Fibroblast of the aortic adventitia (primary cell): ENCODE measurements around the gene ATXN7L3. TPM values are rescaled to one million over a fixed set of nuclear protein-coding genes. Genes with fewer than 3 reads are reported as not detected.

Experiments used
- DNase-seq: peaks from one replicate; pipeline ENCODE4 v3.0.0-alpha.2; 2010; ENCODE audit warnings: low read depth
- H3K4me3 ChIP-seq: 2 replicates; pipeline ENCODE4 v1.5.1; 2011; ENCODE audit warnings: low read depth, mild to moderate bottlenecking, control low read depth, low read length, moderate library complexity
- CTCF ChIP-seq: IDR thresholded peaks from 2 replicates; pipeline ENCODE4 v1.5.1; 2011; ENCODE audit warnings: mild to moderate bottlenecking, low read length, control low read depth, inconsistent platforms; ENCODE audit not compliant: insufficient read depth
- total RNA-seq: library from RNA; depleted of rRNA; stranded (reverse); fragments of >200 nt; gene quantifications from 2 replicates; pipeline ENCODE4 v1.2.3, GENCODE V29; 2012; ENCODE audit warnings: low replicate concordance

The ATXN7L3 gene
- total RNA-seq, 1 donor: 36.6 TPM

GRCh38 chr17:44192750-44193149, 6.9 kb downstream of the ATXN7L3 start:
- DNase-seq: no peak
- H3K4me3 ChIP-seq: no peak overlapping the region
- no peak for TF ChIP-seq CTCF

GRCh38 chr17:44191941-44192496, 7.7 kb downstream of the ATXN7L3 start:
- no peak for DNase-seq
- H3K4me3 ChIP-seq: no peak overlapping the region
- no peak for TF ChIP-seq CTCF

- no peak for TF ChIP-seq CTCF
- no peak overlapping the region for H3K4me3 ChIP-seq
- DNase-seq: no peak
These were observed 8.3 kb downstream of the ATXN7L3 start for GRCh38 chr17:44191369-44191768.

- H3K4me3 ChIP-seq: no peak overlapping the region
- no peak for DNase-seq
- TF ChIP-seq CTCF: no peak
These were observed 9.2 kb downstream of the ATXN7L3 start for GRCh38 chr17:44190481-44190880.

GRCh38 chr17:44188576-44189403, 10.9 kb downstream of the ATXN7L3 start:
- peak overlapping the region; percentile 99 for H3K4me3 ChIP-seq
- DNase-seq: no peak

GRCh38 chr17:44187131-44187899, 12.4 kb downstream of the ATXN7L3 start:
- DNase-seq: peak; percentile 63
- peak overlapping the region; percentile 99 for H3K4me3 ChIP-seq
- no peak for TF ChIP-seq CTCF

More at GRCh38 chr17:44188576-44189403, 10.9 kb downstream of the ATXN7L3 start:
- no peak for TF ChIP-seq CTCF
